ENCODE results near the gene NDUFS8. TPM values are rescaled to one million over a fixed set of nuclear protein-coding genes. Genes with fewer than 3 reads are reported as not detected.

The NDUFS8 gene
- total RNA-seq, 1 donor from 2014 or later: 84.0 TPM

GRCh38 chr11:68077617-68078582 lies 47.4 kb downstream of the NDUFS8 start:
- no peaks in the 10 kb centered on the region for H3K36me3 ChIP-seq (ENCODE audit: control insufficient read depth, insufficient read depth, low read length)
- H3K4me3 ChIP-seq (ENCODE audit: low read depth, low read length): no peak overlapping the region
- DNase-seq (ENCODE audit: low read depth): peak; percentile 22
- H3K27me3 ChIP-seq (ENCODE audit: control insufficient read depth, insufficient read depth, low read length): no peaks in the 10 kb centered on the region
- TF ChIP-seq CTCF (IDR thresholded peaks at IDR 0.05; ENCODE audit: insufficient read depth, low read length, severe bottlenecking): no peak
- FAIRE-seq: no peak

- Histone ChIP-seq H3K4me3 (ENCODE audit: low read depth, low read length) (no peak overlapping the region), H3K27me3 (ENCODE audit: control insufficient read depth, insufficient read depth, low read length) (no peaks in the 10 kb centered on the region), H3K36me3 (ENCODE audit: control insufficient read depth, insufficient read depth, low read length) (no peaks in the 10 kb centered on the region)
- TF ChIP-seq CTCF (IDR thresholded peaks at IDR 0.05; ENCODE audit: insufficient read depth, low read length, severe bottlenecking): no peak
- FAIRE-seq: no peak
- DNase-seq (ENCODE audit: low read depth): no peak
These were observed 50.4 kb downstream of the NDUFS8 start for GRCh38 chr11:68080860-68081259.

DNA sequence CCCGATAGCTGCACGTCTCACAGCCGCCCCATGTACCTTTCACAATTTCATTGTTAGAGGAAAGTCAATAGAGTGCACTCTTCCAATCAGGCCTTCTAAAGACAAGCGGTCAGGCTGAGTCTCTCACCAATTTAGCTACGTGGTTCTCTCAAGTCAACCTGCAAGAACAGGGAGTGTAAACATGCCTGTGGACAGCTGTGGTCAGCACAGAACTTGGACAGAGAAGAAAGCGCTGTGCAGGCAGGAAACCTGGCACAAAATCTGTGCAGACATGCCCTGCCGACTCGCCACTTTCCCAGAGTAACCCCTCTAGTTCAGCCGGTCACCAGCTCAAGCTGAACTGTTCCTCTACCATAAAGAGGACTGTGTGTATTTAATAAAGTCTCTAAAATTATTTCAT lies 51.2 kb downstream of the NDUFS8 start:
- no peak overlapping the region for H3K4me3 ChIP-seq (ENCODE audit: low read depth, low read length)

GRCh38 chr11:68082481-68082880 lies 52.0 kb downstream of the NDUFS8 start:
- H3K36me3 ChIP-seq (ENCODE audit: control insufficient read depth, insufficient read depth, low read length): no peaks in the 10 kb centered on the region
- H3K27me3 ChIP-seq (ENCODE audit: control insufficient read depth, insufficient read depth, low read length): no peaks in the 10 kb centered on the region
- FAIRE-seq (no peak), DNase-seq (ENCODE audit: low read depth) (no peak)
- no peak overlapping the region for H3K4me3 ChIP-seq (ENCODE audit: low read depth, low read length)
- no peak for TF ChIP-seq CTCF (IDR thresholded peaks at IDR 0.05; ENCODE audit: insufficient read depth, low read length, severe bottlenecking)

More for the DNA sequence above, 51.2 kb downstream of the NDUFS8 start:
- Histone ChIP-seq H3K36me3 (ENCODE audit: control insufficient read depth, insufficient read depth, low read length) (no peaks in the 10 kb centered on the region), H3K27me3 (ENCODE audit: control insufficient read depth, insufficient read depth, low read length) (no peaks in the 10 kb centered on the region)
- FAIRE-seq (no peak), DNase-seq (ENCODE audit: low read depth) (peak; percentile 80)
- no peak for TF ChIP-seq CTCF (IDR thresholded peaks at IDR 0.05; ENCODE audit: insufficient read depth, low read length, severe bottlenecking)

DNA sequence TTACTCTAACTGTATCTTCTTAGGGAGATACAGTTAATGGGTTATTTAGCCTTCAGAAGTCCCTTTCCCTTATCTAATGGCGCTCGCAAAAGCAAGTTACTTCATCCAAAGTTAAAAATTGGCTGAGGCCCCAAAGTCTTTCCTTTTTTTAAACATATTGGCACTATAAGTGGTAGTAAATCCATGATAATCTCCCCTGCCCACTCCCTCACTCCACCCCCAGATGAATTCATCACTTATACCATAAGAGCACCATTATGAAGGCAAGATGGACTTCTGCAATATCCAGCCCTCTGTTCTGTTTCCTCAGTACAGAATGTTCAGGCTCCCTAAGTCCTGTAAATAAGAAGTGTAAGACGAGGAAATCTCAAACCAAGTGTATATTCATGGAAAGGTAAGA lies 53.0 kb downstream of the NDUFS8 start:
- no peak for FAIRE-seq
- H3K27me3 ChIP-seq (ENCODE audit: control insufficient read depth, insufficient read depth, low read length): no peaks in the 10 kb centered on the region

More for the DNA sequence above, 53.0 kb downstream of the NDUFS8 start:
- no peaks in the 10 kb centered on the region for H3K36me3 ChIP-seq (ENCODE audit: control insufficient read depth, insufficient read depth, low read length)
- no peak for TF ChIP-seq CTCF (IDR thresholded peaks at IDR 0.05; ENCODE audit: insufficient read depth, low read length, severe bottlenecking)
- DNase-seq (ENCODE audit: low read depth): no peak
- H3K4me3 ChIP-seq (ENCODE audit: low read depth, low read length): no peak overlapping the region

Other genes starting within 250 kb of the NDUFS8 start
- gene UNC93B1, start 26.6 kb upstream of the NDUFS8 start, total RNA-seq: 26.4 and 56.3 TPM in 2 replicates
- 4.6 and 6.1 TPM in 2 replicates for gene ALDH3B1, start 20.4 kb upstream of the NDUFS8 start, total RNA-seq
- gene TCIRG1, start 8.3 kb downstream of the NDUFS8 start, total RNA-seq: 29.1 and 30.5 TPM in 2 replicates
- gene CHKA, start 90.7 kb downstream of the NDUFS8 start, total RNA-seq: 4.7 and 7.4 TPM in 2 replicates
- gene KMT5B, start 182.6 kb downstream of the NDUFS8 start, total RNA-seq: 35.8 and 44.8 TPM in 2 replicates
- gene C11orf24, start 241.3 kb downstream of the NDUFS8 start, total RNA-seq: 13.2 and 18.3 TPM in 2 replicates